K562 (cell line): ENCODE data around the gene MYO1F. TPM values are rescaled to one million over a fixed set of nuclear protein-coding genes. Genes with fewer than 3 reads are reported as not detected.

ENCODE experiments used
- ATAC-seq: fragments of 200-7000 bp; cut with Tn5 transposase; 3 replicates; pipeline ENCODE4 v1.9.1; 2020; ENCODE audit warnings: moderate library complexity
- BruUV-seq: library from RNA; stranded (reverse); fragments of 400-500 nt; replicated peaks from 2 replicates; lab custom pipeline; 2021; lab: Mats Ljungman, UMichigan
- CTCF ChIA-PET: fragments of 300-600 bp; formaldehyde crosslinking; extraction: SDS; loops from one replicate; lab custom pipeline; 2021; ENCODE audit warnings: low intra/inter-chr PET ratio; lab: Yijun Ruan, JAX
- POLR2A ChIA-PET: fragments of 300-600, 350-650 bp; sonication (Branson Sonifier 250); formaldehyde crosslinking; extraction: SDS; loops from one replicate; lab custom pipeline; 2021; ENCODE audit warnings: antibody characterized with exemption, inconsistent platforms; lab: Yijun Ruan, JAX
- DNase-seq, 4 experiments: peaks; one replicate each; pipeline versions ENCODE4 v3.0.0 to v3.0.0-alpha.2; 2011 to 2018; ENCODE audit warnings: low spot score in 3 of 4, mixed read lengths in 3 of 4; ENCODE audit errors: extremely low read depth in 1 of 4
- FAIRE-seq: peaks from 2 replicates; lab custom pipeline; 2011; peaks lifted over from hg19 to GRCh38; lab: Jason Lieb, UNC
- H2AFZ ChIP-seq: 2 replicates; pipeline ENCODE4 v1.6.0; 2011; ENCODE audit warnings: low read depth, low read length, control low read depth, inconsistent platforms
- H3K27ac ChIP-seq: fragments of 200-600 bp; 3 replicates; pipeline ENCODE4 v1.8.0; 2011; ENCODE audit warnings: low read depth, mild to moderate bottlenecking, control low read depth, inconsistent platforms, low read length, moderate library complexity, mixed read lengths; ENCODE audit errors: extremely low read depth
- H3K27me3 ChIP-seq, 2 experiments: fragments of 300-600 bp in 1 of 2; 2 replicates in 1 of 2; 3 replicates in 1 of 2; pipeline versions ENCODE4 v1.6.0 to v1.8.0; 2011; ENCODE audit warnings: inconsistent platforms in 2 of 2, low read length in 2 of 2, mild to moderate bottlenecking in 1 of 2, mixed read lengths in 1 of 2, moderate library complexity in 1 of 2; ENCODE audit not compliant: control insufficient read depth in 2 of 2, insufficient read depth in 2 of 2
- H3K36me3 ChIP-seq: fragments of 300-600 bp; 3 replicates; pipeline ENCODE4 v1.8.0; 2011; ENCODE audit warnings: mild to moderate bottlenecking, low read length, inconsistent platforms; ENCODE audit not compliant: control insufficient read depth, insufficient read depth
- H3K4me1 ChIP-seq, 2 experiments: fragments of 200-600 bp in 1 of 2; replicated peaks in 1 of 2; 2 replicates in 1 of 2; 3 replicates in 1 of 2; pipeline versions ENCODE4 v1.5.1 to v1.8.0; 2011; ENCODE audit warnings: inconsistent platforms in 2 of 2, low read length in 2 of 2, mild to moderate bottlenecking in 1 of 2, mixed read lengths in 1 of 2, moderate library complexity in 1 of 2; ENCODE audit not compliant: control insufficient read depth in 2 of 2, insufficient read depth in 2 of 2
- H3K4me2 ChIP-seq: 2 replicates; pipeline ENCODE4 v1.6.1; 2011; ENCODE audit warnings: low read length, control low read depth, inconsistent platforms, mixed read lengths; ENCODE audit not compliant: insufficient read depth
- H3K4me3 ChIP-seq: fragments of 200-600 bp; sonication (generic), shearing (Covaris generic); 2 replicates; pipeline ENCODE4 v1.5.1; 2016; ENCODE audit warnings: control low read depth, inconsistent platforms
- H3K79me2 ChIP-seq: fragments of 200-600 bp; 3 replicates; pipeline ENCODE4 v1.8.0; 2011; ENCODE audit warnings: low read length, inconsistent platforms; ENCODE audit not compliant: control insufficient read depth, insufficient read depth
- H3K9ac ChIP-seq, 2 experiments: 2 replicates each; pipeline versions ENCODE4 v1.6.0 to v1.6.1; 2011; ENCODE audit warnings: low read depth in 2 of 2, low read length in 2 of 2, control low read depth in 1 of 2, inconsistent platforms in 1 of 2, mild to moderate bottlenecking in 1 of 2, mixed read lengths in 1 of 2; ENCODE audit not compliant: insufficient read depth in 1 of 2
- H3K9me1 ChIP-seq: one replicate; pipeline ENCODE4 v1.6.0; 2011; ENCODE audit warnings: inconsistent platforms, mild to moderate bottlenecking, low read length, moderate library complexity; ENCODE audit not compliant: control insufficient read depth, insufficient read depth
- H3K9me3 ChIP-seq: replicated peaks from 2 replicates; pipeline ENCODE4 v1.5.1; 2011; ENCODE audit warnings: low read depth, low read length, inconsistent platforms; ENCODE audit not compliant: control insufficient read depth, insufficient read depth
- H4K20me1 ChIP-seq: replicated peaks from 2 replicates; pipeline ENCODE4 v1.6.1; 2011; ENCODE audit warnings: low read length, inconsistent platforms, mixed read lengths; ENCODE audit not compliant: control insufficient read depth, insufficient read depth
- ARHGAP35 ChIP-seq: fragments of 450-650 bp; IDR thresholded peaks from 2 replicates; pipeline ENCODE4 v1.6.1; 2018; ENCODE audit not compliant: partially characterized antibody
- BACH1 ChIP-seq: fragments of 200-800 bp; sonication (Bioruptor generic); IDR thresholded peaks from 2 replicates; pipeline ENCODE4 v1.6.1; 2016; ENCODE audit warnings: missing genetic modification characterization, missing compliant biosample characterization
- BRD4 ChIP-seq: fragments of 200-600 bp; sonication (generic); IDR thresholded peaks from 2 replicates; pipeline ENCODE4 v1.6.1; 2017; ENCODE audit warnings: inconsistent platforms
- CREBBP ChIP-seq: IDR thresholded peaks from one replicate; pipeline ENCODE4 v1.6.1; 2012; ENCODE audit warnings: low read depth, mild to moderate bottlenecking, control low read depth, inconsistent platforms, low read length
- GATAD2A ChIP-seq: fragments of 450-650 bp; IDR thresholded peaks from 2 replicates; pipeline ENCODE4 v1.6.1; 2017
- HDAC2 ChIP-seq: fragments of 450-650 bp; IDR thresholded peaks from 2 replicates; pipeline ENCODE4 v1.6.1; 2016; ENCODE audit warnings: mild to moderate bottlenecking
- IRF2 ChIP-seq: sonication (generic); formaldehyde crosslinking; IDR thresholded peaks from 2 replicates; pipeline ENCODE4 v1.8.1; 2022; ENCODE audit warnings: mild to moderate bottlenecking, missing genetic modification reagents
- KAT7 ChIP-seq: sonication (generic); formaldehyde crosslinking; IDR thresholded peaks from 2 replicates; pipeline ENCODE4 v1.8.0; 2022; ENCODE audit warnings: missing genetic modification reagents, mild to moderate bottlenecking, borderline replicate concordance
- OTX1 ChIP-seq: fragments of 450-650 bp; formaldehyde crosslinking; IDR thresholded peaks from 2 replicates; pipeline ENCODE4 v1.4.0; 2022; ENCODE audit warnings: mild to moderate bottlenecking
- WGBS: fragments of 100-300 bp; shearing (Covaris generic); methylation state at CpG from one replicate; pipeline ENCODE4 v1.1.6; 2016; ENCODE audit warnings: low coverage, mixed read lengths; ENCODE audit not compliant: insufficient coverage; ENCODE audit errors: missing lambda C conversion rate; 5-methylcytosine and 5-hydroxymethylcytosine counted together
- in situ Hi-C: fragments of 300-500 bp; cut with MboI; formaldehyde crosslinking; loops from 4 replicates; pipeline ENCODE4 v1.15.0; 2018; ENCODE audit warnings: inconsistent platforms, mixed read lengths
- intact Hi-C: fragments of 100-400 bp; cut with micrococcal nuclease; formaldehyde crosslinking; loops from 2 replicates; pipeline ENCODE4 v1.14.2; 2022
- polyA plus RNA-seq, 8 experiments: library from polyadenylated mRNA; depleted of rRNA in 4 of 8; stranded (reverse) in 5 of 8; unstranded in 3 of 8; fragments of >200 nt; fragmentation: Nextera tagmentation in 2 of 8; fragmentation: Illumina TruSeq in 1 of 8; extraction: Ambion mirVana in 2 of 8; extraction: Trizol in 1 of 8; gene quantifications; 2 replicates each; pipeline versions ENCODE4 v1.2.1 to v1.2.3, GENCODE V29; 2011 to 2014; ENCODE audit warnings: inconsistent platforms in 1 of 8, missing spikeins in 1 of 8
- total RNA-seq, 7 experiments: library from RNA; depleted of rRNA in 6 of 7; stranded (reverse); fragments of >200 nt in 6 of 7; fragmentation: Illumina TruSeq in 2 of 7; extraction: Trizol in 2 of 7; gene quantifications; 2 replicates each; pipeline versions ENCODE4 v1.2.1 to v1.2.3, GENCODE V29; 2011 to 2021; ENCODE audit warnings: low replicate concordance in 1 of 7
- TF ChIP-seq, protein P1 (sequence below): fragments of 450-650 bp; IDR thresholded peaks from 2 replicates; pipeline ENCODE4 v1.6.1; 2016; ENCODE audit warnings: antibody characterized with exemption

MYO1F gene
- total and polyA plus RNA-seq, 9 of the 15 experiments (the other 6 are each of a cell fraction or from before 2014, with no cell fraction given): 0.78 to 9.4 (median 4.3) TPM

DNA sequence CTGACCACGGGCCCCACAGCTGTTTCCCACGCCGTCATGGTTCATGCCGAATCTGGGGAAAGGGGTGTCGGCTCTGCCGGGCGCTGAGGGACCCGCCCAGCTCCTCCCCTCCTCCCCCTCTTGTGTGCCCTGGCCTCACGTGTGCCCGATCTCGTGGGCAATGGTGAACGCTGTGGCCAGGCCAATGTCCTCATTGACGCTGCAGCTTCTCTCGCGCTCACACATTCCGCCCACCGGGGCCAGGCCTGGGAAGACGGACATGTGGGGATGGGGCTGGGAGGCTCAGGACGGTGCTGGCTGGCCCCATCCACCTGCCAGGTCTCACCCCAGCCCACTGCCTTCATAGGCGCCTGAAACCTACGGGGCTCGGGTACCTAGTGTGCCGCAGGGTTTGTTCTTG lies 18.9 kb upstream of the MYO1F start:
- WGBS: 1% methylated on average over 22 of the region's 23 CpGs

More for the DNA sequence above, 18.9 kb upstream of the MYO1F start:
- no peaks in the 10 kb centered on the region for H3K36me3 ChIP-seq
- H3K9me3 ChIP-seq: peaks cover 3% of the 10 kb centered on the region; the same call in 1 of the 2 replicates
- H3K27me3 ChIP-seq: peaks cover 14 to 38% of the 10 kb centered on the region in 2 experiments; a peak in 4 of 5 replicates
- H2AFZ ChIP-seq: no peak overlapping the region
- TF ChIP-seq OTX1: no peak
- TF ChIP-seq, protein P1, sequence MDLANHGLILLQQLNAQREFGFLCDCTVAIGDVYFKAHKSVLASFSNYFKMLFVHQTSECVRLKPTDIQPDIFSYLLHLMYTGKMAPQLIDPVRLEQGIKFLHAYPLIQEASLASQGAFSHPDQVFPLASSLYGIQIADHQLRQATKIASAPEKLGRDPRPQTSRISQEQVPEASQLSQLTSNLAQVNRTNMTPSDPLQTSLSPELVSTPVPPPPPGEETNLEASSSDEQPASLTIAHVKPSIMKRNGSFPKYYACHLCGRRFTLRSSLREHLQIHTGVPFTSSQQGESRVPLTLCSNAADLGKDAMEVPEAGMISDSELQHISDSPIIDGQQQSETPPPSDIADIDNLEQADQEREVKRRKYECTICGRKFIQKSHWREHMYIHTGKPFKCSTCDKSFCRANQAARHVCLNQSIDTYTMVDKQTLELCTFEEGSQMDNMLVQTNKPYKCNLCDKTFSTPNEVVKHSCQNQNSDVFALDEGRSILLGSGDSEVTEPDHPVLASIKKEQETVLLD: no peak
- no peak for TF ChIP-seq GATAD2A
- TF ChIP-seq BACH1 (tag): no peak
- TF ChIP-seq HDAC2: no peak
- TF ChIP-seq IRF2 (CRISPR knock-in tag): no peak
- TF ChIP-seq CREBBP: no peak
- no peak for TF ChIP-seq BRD4
- TF ChIP-seq ARHGAP35: no peak
- TF ChIP-seq KAT7 (CRISPR knock-in tag): no peak
- H4K20me1 ChIP-seq: no peaks in the 10 kb centered on the region
- no TSS peak for BruUV-seq
- 0 out of 4 replicates have a peak overlapping the region, but pooled peaks of 1 of the 2 experiments have one; percentile 17 for H3K9ac ChIP-seq
- ATAC-seq (no peak), FAIRE-seq (no peak), DNase-seq (no peak)
- in situ Hi-C loops (no loop called here), intact Hi-C loops (no loop called here)
- no peak overlapping the region for H3K4me2 ChIP-seq
- H3K4me3 ChIP-seq: no peak overlapping the region
- CTCF ChIA-PET: no interaction called here
- H3K79me2 ChIP-seq: no peaks in the 10 kb centered on the region
- H3K4me1 ChIP-seq: peaks cover 6 to 20% of the 10 kb centered on the region in 2 experiments; a peak in 4 of 5 replicates
- POLR2A ChIA-PET: no interaction called here
- no peaks in the 10 kb centered on the region for H3K9me1 ChIP-seq
- H3K27ac ChIP-seq: no peak overlapping the region
